WTC11 (cell line): Measurements from ENCODE around the gene TSPAN1. TPM values are rescaled to one million over a fixed set of nuclear protein-coding genes. Genes with fewer than 3 reads are reported as not detected.

ENCODE experiments used
- ATAC-seq: fragments of 200-7000 bp; cut with Tn5 transposase; 2 replicates; pipeline ENCODE4 v1.10.0; 2021; ENCODE audit warnings: mild to moderate bottlenecking, moderate library complexity
- CTCF ChIA-PET: fragments of 300-600 bp; sonication (Branson Sonifier 250); formaldehyde crosslinking; loops from one replicate; lab custom pipeline; 2021; ENCODE audit warnings: antibody characterized with exemption; lab: Charles Lee
- POLR2A ChIA-PET: fragments of 350-600 bp; sonication (Branson Sonifier 250); formaldehyde crosslinking; loops from one replicate; lab custom pipeline; 2021; ENCODE audit warnings: antibody characterized with exemption; lab: Charles Lee
- DNase-seq: peaks from one replicate; pipeline ENCODE4 v3.0.0; 2021; ENCODE audit warnings: low spot score
- H3K27ac Mint-ChIP-seq: 2 replicates; pipeline ENCODE4 v1.8.0; 2021; ENCODE audit warnings: mixed read lengths
- H3K27me3 Mint-ChIP-seq: 2 replicates; pipeline ENCODE4 v1.8.0; 2021; ENCODE audit warnings: low read depth, mild to moderate bottlenecking, moderate library complexity, mixed read lengths
- H3K36me3 Mint-ChIP-seq: 2 replicates; pipeline ENCODE4 v1.8.0; 2021; ENCODE audit warnings: mixed read lengths
- H3K4me1 Mint-ChIP-seq: 2 replicates; pipeline ENCODE4 v1.8.0; 2022; ENCODE audit warnings: mixed read lengths
- H3K4me3 Mint-ChIP-seq: 2 replicates; pipeline ENCODE4 v1.8.0; 2021; ENCODE audit warnings: mild to moderate bottlenecking, moderate library complexity, mixed read lengths
- H3K9me3 Mint-ChIP-seq: 2 replicates; pipeline ENCODE4 v1.8.0; 2021; ENCODE audit warnings: mixed read lengths
- AFF4 ChIP-seq: sonication (generic); formaldehyde crosslinking; IDR thresholded peaks from 2 replicates; pipeline ENCODE4 v1.8.1; 2023; ENCODE audit warnings: mild to moderate bottlenecking, missing genetic modification reagents, borderline replicate concordance
- ATF1 ChIP-seq: sonication (generic); formaldehyde crosslinking; IDR thresholded peaks from 2 replicates; pipeline ENCODE4 v1.8.1; 2023; ENCODE audit warnings: mild to moderate bottlenecking, moderate library complexity, missing genetic modification reagents
- ATF2 ChIP-seq: sonication (generic); formaldehyde crosslinking; IDR thresholded peaks from 2 replicates; pipeline ENCODE4 v1.8.1; 2022; ENCODE audit warnings: low read depth, missing genetic modification reagents, borderline replicate concordance
- ATF6 ChIP-seq: sonication (generic); formaldehyde crosslinking; IDR thresholded peaks from 2 replicates; pipeline ENCODE4 v1.8.1; 2023; ENCODE audit warnings: mild to moderate bottlenecking, missing genetic modification reagents
- CBFB ChIP-seq: sonication (generic); formaldehyde crosslinking; IDR thresholded peaks from 2 replicates; pipeline ENCODE4 v1.8.1; 2022; ENCODE audit warnings: mild to moderate bottlenecking, low read depth, missing genetic modification reagents
- CREB1 ChIP-seq: sonication (generic); formaldehyde crosslinking; IDR thresholded peaks from 2 replicates; pipeline ENCODE4 v1.8.0; 2023; ENCODE audit warnings: mild to moderate bottlenecking, missing genetic modification reagents
- CREM ChIP-seq: sonication (generic); formaldehyde crosslinking; IDR thresholded peaks from 2 replicates; pipeline ENCODE4 v1.8.1; 2022; ENCODE audit warnings: mild to moderate bottlenecking, missing genetic modification reagents, moderate library complexity
- ELF4 ChIP-seq: sonication (generic); formaldehyde crosslinking; IDR thresholded peaks from 2 replicates; pipeline ENCODE4 v1.8.1; 2022; ENCODE audit warnings: low read depth, mild to moderate bottlenecking, moderate library complexity, missing genetic modification reagents
- ESRRA ChIP-seq: sonication (generic); formaldehyde crosslinking; IDR thresholded peaks from 2 replicates; pipeline ENCODE4 v1.8.1; 2022; ENCODE audit warnings: mild to moderate bottlenecking, missing genetic modification reagents, borderline replicate concordance
- GABPB1 ChIP-seq: sonication (generic); formaldehyde crosslinking; IDR thresholded peaks from 2 replicates; pipeline ENCODE4 v1.8.1; 2023; ENCODE audit warnings: mild to moderate bottlenecking, missing genetic modification reagents
- GRHL2 ChIP-seq: fragments of 250-450 bp; sonication (Bioruptor Pico); IDR thresholded peaks from 2 replicates; pipeline ENCODE4 v1.8.0; 2022; ENCODE audit warnings: mild to moderate bottlenecking, moderate library complexity; ENCODE audit not compliant: insufficient replicate concordance, severe bottlenecking
- HMGA2 ChIP-seq: fragments of 250-450 bp; sonication (Bioruptor Pico); IDR thresholded peaks from 2 replicates; pipeline ENCODE4 v1.4.0; 2021; ENCODE audit warnings: mild to moderate bottlenecking, moderate library complexity
- JAZF1 ChIP-seq: fragments of 250-450 bp; sonication (Bioruptor Pico); IDR thresholded peaks from 2 replicates; pipeline ENCODE4 v1.9.0; 2021; ENCODE audit warnings: moderate library complexity, mild to moderate bottlenecking, inconsistent platforms
- JUN ChIP-seq: sonication (generic); formaldehyde crosslinking; IDR thresholded peaks from 2 replicates; pipeline ENCODE4 v1.8.0; 2023; ENCODE audit warnings: mild to moderate bottlenecking, missing genetic modification reagents
- NFATC4 ChIP-seq: fragments of 250-450 bp; sonication (Bioruptor Pico); IDR thresholded peaks from 2 replicates; pipeline ENCODE4 v1.9.0; 2021; ENCODE audit warnings: mild to moderate bottlenecking
- PRDM15 ChIP-seq: sonication (generic); formaldehyde crosslinking; IDR thresholded peaks from 2 replicates; pipeline ENCODE4 v1.8.0; 2022; ENCODE audit warnings: missing genetic modification reagents
- PRRX2 ChIP-seq: fragments of 250-450 bp; sonication (Bioruptor Pico); IDR thresholded peaks from 2 replicates; pipeline ENCODE4 v1.8.0; 2021; ENCODE audit warnings: mild to moderate bottlenecking
- SMAD3 ChIP-seq: sonication (generic); formaldehyde crosslinking; IDR thresholded peaks from 2 replicates; pipeline ENCODE4 v1.8.0; 2022; ENCODE audit warnings: missing genetic modification reagents, mild to moderate bottlenecking, borderline replicate concordance
- SMAD4 ChIP-seq: sonication (generic); formaldehyde crosslinking; IDR thresholded peaks from 2 replicates; pipeline ENCODE4 v1.8.0; 2022; ENCODE audit warnings: mild to moderate bottlenecking, missing genetic modification reagents
- SP1 ChIP-seq: sonication (generic); formaldehyde crosslinking; conservative IDR thresholded peaks from 2 replicates; pipeline ENCODE4 v1.8.1; 2022; ENCODE audit warnings: missing genetic modification reagents
- TP53 ChIP-seq: sonication (generic); formaldehyde crosslinking; IDR thresholded peaks from 2 replicates; pipeline ENCODE4 v1.8.1; 2023; ENCODE audit warnings: mild to moderate bottlenecking, missing genetic modification reagents
- ZBTB21 ChIP-seq: sonication (generic); formaldehyde crosslinking; IDR thresholded peaks from 2 replicates; pipeline ENCODE4 v1.8.1; 2023; ENCODE audit warnings: mild to moderate bottlenecking, missing genetic modification reagents, borderline replicate concordance
- ZNF317 ChIP-seq: sonication (generic); formaldehyde crosslinking; IDR thresholded peaks from 2 replicates; pipeline ENCODE4 v1.8.1; 2023; ENCODE audit warnings: low read depth, mild to moderate bottlenecking, moderate library complexity, missing genetic modification reagents, borderline replicate concordance
- ZNF671 ChIP-seq: fragments of 250-450 bp; sonication (Bioruptor Pico); IDR thresholded peaks from 2 replicates; pipeline ENCODE4 v1.8.0; 2021; ENCODE audit warnings: mild to moderate bottlenecking
- total RNA-seq: library from RNA; stranded (reverse); gene quantifications from 3 replicates; pipeline ENCODE4 v1.2.3, GENCODE V29; 2021

Gene TSPAN1
- total RNA-seq, 1 experiment from 2014 or later: 0.50 TPM

- ATAC-seq (no peak), DNase-seq (no peak)
- Mint-ChIP-seq H3K36me3 (peaks cover 6% of the 10 kb centered on the region), H3K9me3 (no peaks in the 10 kb centered on the region), H3K4me1 (0 out of 2 replicates have a peak, but pooled peaks cover 6% of the 10 kb centered on the region), H3K4me3 (no peak overlapping the region), H3K27me3 (peaks cover 8% of the 10 kb centered on the region), H3K27ac (no peak overlapping the region)
- POLR2A ChIA-PET: no interaction called here
- CTCF ChIA-PET: no interaction called here
- TF ChIP-seq JAZF1 (CRISPR knock-in tag) (no peak), SMAD4 (no peak), AFF4 (no peak), CREM (CRISPR knock-in tag) (no peak), ELF4 (no peak), GABPB1 (CRISPR knock-in tag) (no peak), JUN (CRISPR knock-in tag) (no peak)
Observed at GRCh38 chr1:46186076-46186475, 11.2 kb downstream of the TSPAN1 start.

- TF ChIP-seq NFATC4 (CRISPR knock-in tag) (no peak), ZBTB21 (CRISPR knock-in tag) (no peak), CBFB (CRISPR knock-in tag) (no peak), GRHL2 (CRISPR knock-in tag) (no peak), ATF6 (no peak), TP53 (CRISPR knock-in tag) (no peak), ELF4 (no peak), SMAD3 (no peak), ATF1 (CRISPR knock-in tag) (no peak), ESRRA (no peak), PRDM15 (CRISPR knock-in tag) (no peak), CREB1 (CRISPR knock-in tag) (no peak), ZNF317 (CRISPR knock-in tag) (no peak), ZNF671 (no peak), HMGA2 (CRISPR knock-in tag) (no peak), SP1 (CRISPR knock-in tag) (no peak), PRRX2 (no peak), SMAD4 (no peak), ATF2 (CRISPR knock-in tag) (no peak)
- TF ChIP-seq, all 79 proteins: peak for 0
- Mint-ChIP-seq H3K4me3 (no peak overlapping the region), H3K27me3 (no peaks in the 10 kb centered on the region), H3K36me3 (peaks cover 12% of the 10 kb centered on the region), H3K27ac (no peak overlapping the region), H3K9me3 (no peaks in the 10 kb centered on the region), H3K4me1 (0 out of 2 replicates have a peak, but pooled peaks cover 4% of the 10 kb centered on the region)
- ATAC-seq: no peak
- CTCF ChIA-PET: interaction anchor here (0.6 to 1.4 kb wide), 4 partner anchors 36 to 60 kb away, joined by 3 to 6 read pairs (median 4); no protein-coding TSS in a partner anchor
- POLR2A ChIA-PET: no interaction called here
- DNase-seq: no peak
Observed at GRCh38 chr1:46187106-46187869, 12.4 kb downstream of the TSPAN1 start.
